Keratinocyte (primary cell): Measurements from ENCODE around the gene KIR3DL2.

Source experiments
- CTCF ChIP-seq, 3 experiments: IDR thresholded peaks in 1 of 3; conservative IDR thresholded peaks in 1 of 3; optimal IDR thresholded peaks in 1 of 3; 2 replicates in 2 of 3; 3 replicates in 1 of 3; pipeline versions ENCODE3 to v1.5.1; 2011; ENCODE audit warnings: low read length in 3 of 3, mild to moderate bottlenecking in 3 of 3, moderate library complexity in 2 of 3, control low read depth in 1 of 3, inconsistent platforms in 1 of 3; ENCODE audit not compliant: insufficient read depth in 2 of 3; ENCODE audit errors: extremely low read depth in 1 of 3
- EZH2 ChIP-seq: IDR thresholded peaks from one replicate; pipeline ENCODE4 v1.6.1; 2012; ENCODE audit warnings: inconsistent platforms, mild to moderate bottlenecking, low read length, moderate library complexity

GRCh38 chr19:54850930-54851329 is 687 bp downstream of the KIR3DL2 start:
- TF ChIP-seq CTCF (optimal IDR thresholded peaks at IDR 0.05 in 1 of 3, IDR thresholded peaks at IDR 0.05 in 1 of 3, conservative IDR thresholded peaks at IDR 0.05 in 1 of 3; ENCODE audit: extremely low read depth in 1 of 3, insufficient read depth in 2 of 3, low read length in 3 of 3), result no peak
- no peak for TF ChIP-seq EZH2
